Loucy (cell line): Measurements from ENCODE around the gene IARS2.
"Not testable (repeated sequence)": the region's sequence is repeated elsewhere in the genome, so short reads cannot be mapped to it uniquely, and the experiment has no call there.

ENCODE experiments used
- H2AFZ ChIP-seq: fragments of 200-600 bp; sonication (generic); 2 replicates; pipeline ENCODE4 v1.6.0; 2016; ENCODE audit warnings: antibody characterized with exemption, mild to moderate bottlenecking, low read length, moderate library complexity
- H3F3A ChIP-seq: fragments of 200-600 bp; 2 replicates; pipeline ENCODE4 v1.6.0; 2016; ENCODE audit warnings: antibody characterized with exemption, low read depth, mild to moderate bottlenecking
- H3K27me3 ChIP-seq: fragments of 200-600 bp; sonication (generic); 2 replicates; pipeline ENCODE4 v1.6.1; 2014; ENCODE audit warnings: low read length, mild to moderate bottlenecking; ENCODE audit not compliant: insufficient read depth, poor library complexity, severe bottlenecking
- H3K36me3 ChIP-seq: fragments of 200-600 bp; sonication (generic); 2 replicates; pipeline ENCODE4 v1.6.1; 2016; ENCODE audit warnings: low read length; ENCODE audit not compliant: insufficient read depth
- H3K4me1 ChIP-seq: fragments of 200-600 bp; sonication (generic); 2 replicates; pipeline ENCODE4 v1.5.1; 2014; ENCODE audit warnings: low read length, mild to moderate bottlenecking; ENCODE audit not compliant: insufficient read depth, poor library complexity, severe bottlenecking
- H3K4me2 ChIP-seq: fragments of 200-600 bp; sonication (generic); 2 replicates; pipeline ENCODE4 v1.6.0; 2014; ENCODE audit warnings: antibody characterized with exemption, low read length, low read depth, mild to moderate bottlenecking; ENCODE audit not compliant: poor library complexity, severe bottlenecking
- H3K4me3 ChIP-seq: fragments of 200-600 bp; sonication (generic); 2 replicates; pipeline ENCODE4 v1.5.1; 2014; ENCODE audit warnings: low read length, mild to moderate bottlenecking, mixed read lengths; ENCODE audit not compliant: poor library complexity, severe bottlenecking
- H3K79me2 ChIP-seq: fragments of 200-600 bp; sonication (generic); 2 replicates; pipeline ENCODE4 v1.6.1; 2014; ENCODE audit warnings: low read length; ENCODE audit not compliant: insufficient read depth
- H3K9ac ChIP-seq: fragments of 200-600 bp; sonication (generic); 2 replicates; pipeline ENCODE4 v1.6.0; 2014; ENCODE audit warnings: mild to moderate bottlenecking, low read depth, low read length, moderate library complexity; ENCODE audit not compliant: poor library complexity, severe bottlenecking
- H3K9me2 ChIP-seq: fragments of 200-600 bp; sonication (generic); replicated peaks from 2 replicates; pipeline ENCODE4 v1.6.1; 2016; ENCODE audit warnings: low read depth, low read length, mixed read lengths
- H3K9me3 ChIP-seq: fragments of 200-600 bp; sonication (generic); 2 replicates; pipeline ENCODE4 v1.6.1; 2014; ENCODE audit warnings: mild to moderate bottlenecking, antibody characterized with exemption, low read length, low read depth; ENCODE audit not compliant: insufficient read depth
- H4K20me1 ChIP-seq: fragments of 200-600 bp; sonication (generic); 2 replicates; pipeline ENCODE4 v1.6.0; 2014; ENCODE audit warnings: antibody characterized with exemption, low read length, mild to moderate bottlenecking; ENCODE audit not compliant: insufficient read depth, poor library complexity, severe bottlenecking
- CTCF ChIP-seq: fragments of 200-600 bp; sonication (generic); conservative IDR thresholded peaks from 2 replicates; pipeline ENCODE4 v1.5.1; 2014; ENCODE audit warnings: mild to moderate bottlenecking, antibody characterized with exemption, low read length
- EZH2phosphoT487 ChIP-seq: fragments of 200-600 bp; IDR thresholded peaks from 2 replicates; pipeline ENCODE4 v1.6.1; 2018; ENCODE audit warnings: antibody characterized with exemption, mild to moderate bottlenecking, moderate library complexity, borderline replicate concordance

The IARS2 gene

GRCh38 chr1:220153147-220153546, 59.2 kb downstream of the IARS2 start:
- peaks cover 57% of the 10 kb centered on the region for H3K36me3 ChIP-seq
- H3K79me2 ChIP-seq = no peaks in the 10 kb centered on the region
- no peaks in the 10 kb centered on the region for H3F3A ChIP-seq
- peaks cover 7% of the 10 kb centered on the region for H3K4me1 ChIP-seq
- no peaks in the 10 kb centered on the region for H3K9me2 ChIP-seq
- no peak overlapping the region for H3K4me2 ChIP-seq
- H3K9ac ChIP-seq = no peak overlapping the region
- no peaks in the 10 kb centered on the region for H3K9me3 ChIP-seq
- H2AFZ ChIP-seq = no peak overlapping the region
- H3K27me3 ChIP-seq = no peaks in the 10 kb centered on the region
- TF ChIP-seq CTCF (no peak), EZH2phosphoT487 (no peak)
- no peaks in the 10 kb centered on the region for H4K20me1 ChIP-seq
- H3K4me3 ChIP-seq = no peak overlapping the region

- H3F3A ChIP-seq = no peaks in the 10 kb centered on the region
- no peaks in the 10 kb centered on the region for H3K27me3 ChIP-seq
- no peaks in the 10 kb centered on the region for H3K9me2 ChIP-seq
- H3K36me3 ChIP-seq = peaks cover 58% of the 10 kb centered on the region
- peaks cover 7% of the 10 kb centered on the region for H3K4me1 ChIP-seq
- no peaks in the 10 kb centered on the region for H3K79me2 ChIP-seq
- TF ChIP-seq CTCF (no peak), EZH2phosphoT487 (no peak)
- no peak overlapping the region for H3K4me3 ChIP-seq
- no peak overlapping the region for H3K4me2 ChIP-seq
- H2AFZ ChIP-seq = no peak overlapping the region
- no peaks in the 10 kb centered on the region for H4K20me1 ChIP-seq
- no peak overlapping the region for H3K9ac ChIP-seq
- no peaks in the 10 kb centered on the region for H3K9me3 ChIP-seq
These were observed 62.8 kb downstream of the IARS2 start for GRCh38 chr1:220156620-220157146.

GRCh38 chr1:220157738-220158137, 63.8 kb downstream of the IARS2 start:
- no peaks in the 10 kb centered on the region for H3F3A ChIP-seq
- TF ChIP-seq EZH2phosphoT487 (no peak), CTCF (no peak)
- peaks cover 56% of the 10 kb centered on the region for H3K36me3 ChIP-seq
- H3K27me3 ChIP-seq = no peaks in the 10 kb centered on the region
- no peak overlapping the region for H3K4me3 ChIP-seq
- H4K20me1 ChIP-seq = no peaks in the 10 kb centered on the region
- H3K4me1 ChIP-seq = peaks cover 7% of the 10 kb centered on the region
- no peaks in the 10 kb centered on the region for H3K9me2 ChIP-seq
- no peaks in the 10 kb centered on the region for H3K9me3 ChIP-seq
- H3K79me2 ChIP-seq = no peaks in the 10 kb centered on the region
- no peak overlapping the region for H3K9ac ChIP-seq
- H3K4me2 ChIP-seq = no peak overlapping the region
- no peak overlapping the region for H2AFZ ChIP-seq

- H3K9ac ChIP-seq, H3K4me3 ChIP-seq, H3F3A ChIP-seq, H4K20me1 ChIP-seq, H3K9me2 ChIP-seq, H3K4me2 ChIP-seq, H2AFZ ChIP-seq, H3K27me3 ChIP-seq, H3K79me2 ChIP-seq, H3K4me1 ChIP-seq, H3K9me3 ChIP-seq: not testable (repeated sequence)
- peaks cover 52% of the 10 kb centered on the region for H3K36me3 ChIP-seq
These were observed 64.6 kb downstream of the IARS2 start for GRCh38 chr1:220158530-220158929.
